Suprapubic skin (tissue), 3 donors: ENCODE measurements around the gene ACSM3.
A peak's percentile ranks its signal among the peaks of the same experiment; 100 is the strongest.

Experiments used
- POLR2A ChIP-seq, 2 donors: fragments of 450-650 bp; IDR thresholded peaks; one replicate each; pipeline ENCODE4 v1.6.1; 2017; ENCODE audit warnings: antibody characterized with exemption in 2 of 2, mild to moderate bottlenecking in 2 of 2, moderate library complexity in 2 of 2
- TF ChIP-seq, protein P1 (sequence below), 2 donors: fragments of 200-600 bp in 1 of 2; fragments of 450-650 bp in 1 of 2; sonication (generic) in 1 of 2; IDR thresholded peaks; one replicate each; pipeline ENCODE4 v1.5.1; 2016 to 2019; ENCODE audit warnings: antibody characterized with exemption in 2 of 2, mild to moderate bottlenecking in 1 of 2, moderate library complexity in 1 of 2

DNA sequence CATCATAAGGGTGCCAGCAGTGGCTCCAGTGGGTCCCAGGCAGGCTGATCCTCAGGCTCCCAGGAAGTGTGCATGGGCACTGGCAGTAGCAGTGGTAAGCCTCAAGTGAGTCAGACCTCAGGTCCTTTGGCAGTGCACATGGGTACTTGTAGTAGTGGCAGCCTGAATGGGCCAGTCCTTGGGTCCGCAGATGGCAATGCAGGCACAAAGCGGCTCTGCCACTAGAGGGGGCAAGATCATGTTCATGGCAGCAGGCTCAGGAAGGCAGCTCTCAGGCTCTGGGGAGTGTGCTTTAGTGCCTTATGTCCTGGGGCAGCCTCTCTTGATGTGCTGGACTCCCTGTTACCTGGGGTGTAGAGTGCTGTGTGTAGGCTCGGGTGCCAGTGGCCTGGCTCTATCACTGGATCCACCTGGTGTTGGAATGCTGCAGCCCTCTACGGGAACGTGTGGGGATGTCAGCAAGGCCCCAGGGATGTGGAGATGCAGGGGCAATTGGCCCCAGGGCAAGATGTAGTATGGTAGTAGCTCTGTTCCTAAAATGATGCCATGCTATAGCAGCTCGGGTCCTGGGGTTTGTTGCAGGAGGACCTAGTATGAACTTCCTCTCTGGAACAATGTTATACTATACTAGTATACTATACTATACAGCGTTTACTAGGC, 11.0 kb downstream of the ACSM3 start:
- TF ChIP-seq, protein P1, sequence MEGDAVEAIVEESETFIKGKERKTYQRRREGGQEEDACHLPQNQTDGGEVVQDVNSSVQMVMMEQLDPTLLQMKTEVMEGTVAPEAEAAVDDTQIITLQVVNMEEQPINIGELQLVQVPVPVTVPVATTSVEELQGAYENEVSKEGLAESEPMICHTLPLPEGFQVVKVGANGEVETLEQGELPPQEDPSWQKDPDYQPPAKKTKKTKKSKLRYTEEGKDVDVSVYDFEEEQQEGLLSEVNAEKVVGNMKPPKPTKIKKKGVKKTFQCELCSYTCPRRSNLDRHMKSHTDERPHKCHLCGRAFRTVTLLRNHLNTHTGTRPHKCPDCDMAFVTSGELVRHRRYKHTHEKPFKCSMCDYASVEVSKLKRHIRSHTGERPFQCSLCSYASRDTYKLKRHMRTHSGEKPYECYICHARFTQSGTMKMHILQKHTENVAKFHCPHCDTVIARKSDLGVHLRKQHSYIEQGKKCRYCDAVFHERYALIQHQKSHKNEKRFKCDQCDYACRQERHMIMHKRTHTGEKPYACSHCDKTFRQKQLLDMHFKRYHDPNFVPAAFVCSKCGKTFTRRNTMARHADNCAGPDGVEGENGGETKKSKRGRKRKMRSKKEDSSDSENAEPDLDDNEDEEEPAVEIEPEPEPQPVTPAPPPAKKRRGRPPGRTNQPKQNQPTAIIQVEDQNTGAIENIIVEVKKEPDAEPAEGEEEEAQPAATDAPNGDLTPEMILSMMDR (IDR thresholded peaks at IDR 0.05): peak in 1 of 2 donors; percentile 58
- TF ChIP-seq POLR2A (IDR thresholded peaks at IDR 0.05): no peak
